GM23248 (cell line): ENCODE data around the gene SPATS2. TPM values are rescaled to one million over a fixed set of nuclear protein-coding genes. Genes with fewer than 3 reads are reported as not detected.

ENCODE experiments used
- DNase-seq: peaks from one replicate; pipeline ENCODE4 v3.0.0-alpha.2; 2015
- H2AFZ ChIP-seq: fragments of 200-600 bp; sonication (generic); 2 replicates; pipeline ENCODE4 v1.6.1; 2016; ENCODE audit warnings: antibody characterized with exemption
- H3F3A ChIP-seq: fragments of 200-600 bp; sonication (generic); 2 replicates; pipeline ENCODE4 v1.6.1; 2016; ENCODE audit warnings: mild to moderate bottlenecking, antibody characterized with exemption, mixed run types; ENCODE audit not compliant: insufficient read depth
- H3K27ac ChIP-seq: fragments of 200-600 bp; sonication (generic); 2 replicates; pipeline ENCODE4 v1.5.1; 2016; ENCODE audit warnings: mild to moderate bottlenecking
- H3K27me3 ChIP-seq: fragments of 200-600 bp; sonication (generic); replicated peaks from 2 replicates; pipeline ENCODE4 v1.6.1; 2016; ENCODE audit warnings: mild to moderate bottlenecking; ENCODE audit not compliant: insufficient read depth
- H3K36me3 ChIP-seq: fragments of 200-600 bp; sonication (generic); 2 replicates; pipeline ENCODE4 v1.6.1; 2016; ENCODE audit warnings: low read depth, mild to moderate bottlenecking
- H3K4me1 ChIP-seq: fragments of 200-600 bp; sonication (generic); 2 replicates; pipeline ENCODE4 v1.6.1; 2016; ENCODE audit warnings: mild to moderate bottlenecking; ENCODE audit not compliant: insufficient read depth
- H3K4me2 ChIP-seq: fragments of 200-600 bp; sonication (generic); one replicate; pipeline ENCODE4 v1.6.1; 2016; ENCODE audit warnings: mild to moderate bottlenecking; ENCODE audit not compliant: unreplicated experiment
- H3K4me3 ChIP-seq: fragments of 200-600 bp; sonication (generic); 2 replicates; pipeline ENCODE4 v1.5.1; 2016; ENCODE audit warnings: mild to moderate bottlenecking
- H3K79me2 ChIP-seq: fragments of 200-600 bp; sonication (generic); 2 replicates; pipeline ENCODE4 v1.6.1; 2016; ENCODE audit warnings: mild to moderate bottlenecking; ENCODE audit not compliant: insufficient read depth
- H3K9ac ChIP-seq: fragments of 200-600 bp; sonication (generic); 2 replicates; pipeline ENCODE4 v1.6.1; 2016; ENCODE audit warnings: mild to moderate bottlenecking
- H3K9me2 ChIP-seq: fragments of 200-600 bp; sonication (generic); 2 replicates; pipeline ENCODE4 v1.6.1; 2016; ENCODE audit warnings: mixed run types, mild to moderate bottlenecking, moderate library complexity; ENCODE audit not compliant: insufficient read depth
- H3K9me3 ChIP-seq: fragments of 200-600 bp; sonication (generic); one replicate; pipeline ENCODE4 v1.6.1; 2017; ENCODE audit warnings: low read depth
- H4K20me1 ChIP-seq: fragments of 200-600 bp; sonication (generic); 2 replicates; pipeline ENCODE4 v1.6.0; 2016; ENCODE audit not compliant: insufficient read depth
- EZH2 ChIP-seq: fragments of 200-600 bp; sonication (generic); IDR thresholded peaks from 2 replicates; pipeline ENCODE4 v1.6.1; 2018; ENCODE audit warnings: antibody characterized with exemption, mild to moderate bottlenecking; ENCODE audit not compliant: insufficient read depth, poor library complexity, severe bottlenecking
- EZH2phosphoT487 ChIP-seq: fragments of 200-600 bp; sonication (generic); IDR thresholded peaks from 2 replicates; pipeline ENCODE4 v1.6.1; 2018; ENCODE audit warnings: antibody characterized with exemption, moderate library complexity, mild to moderate bottlenecking, low read depth; ENCODE audit not compliant: insufficient read depth
- WGBS, 2 experiments: methylation state at CpG; one replicate each; pipeline ENCODE4 v1.1.6; 2015 to 2017; ENCODE audit warnings: low lambda C conversion rate in 2 of 2, low coverage in 1 of 2; ENCODE audit errors: missing lambda C conversion rate in 2 of 2; 5-methylcytosine and 5-hydroxymethylcytosine counted together
- in situ Hi-C: fragments of 300-500 bp; cut with MboI; formaldehyde crosslinking; loops from 2 replicates; pipeline ENCODE4 v1.15.0; 2020
- polyA plus RNA-seq: library from polyadenylated mRNA; unstranded; fragments of >200 nt; fragmentation: Nextera tagmentation; extraction: Ambion mirVana; gene quantifications from 2 replicates; pipeline ENCODE4 v1.2.1, GENCODE V29; 2016
- total RNA-seq: library from RNA; depleted of rRNA; stranded (reverse); fragments of >200 nt; shearing (Covaris generic); gene quantifications from 2 replicates; pipeline ENCODE4 v1.2.3, GENCODE V29; 2014

The SPATS2 gene
- total and polyA plus RNA-seq, 2 experiments from 2014 or later: 22.3 to 25.0 TPM

GRCh38 chr12:49456131-49456679 lies 88.9 kb downstream of the SPATS2 start:
- in situ Hi-C loops: no loop called here
- DNase-seq: no peak
- H3K79me2 ChIP-seq: peaks cover 59% of the 10 kb centered on the region

GRCh38 chr12:49458816-49459215 lies 91.6 kb downstream of the SPATS2 start:
- Histone ChIP-seq H2AFZ (no peak overlapping the region), H3K4me1 (no peaks in the 10 kb centered on the region), H3K27ac (no peak overlapping the region), H3K36me3 (no peaks in the 10 kb centered on the region), H3K4me3 (no peak overlapping the region), H4K20me1 (no peaks in the 10 kb centered on the region), H3K9ac (no peak overlapping the region), H3K4me2 (no peak overlapping the region), H3K9me3 (no peaks in the 10 kb centered on the region), H3K9me2 (no peaks in the 10 kb centered on the region), H3K79me2 (peaks cover 43% of the 10 kb centered on the region), H3F3A (no peaks in the 10 kb centered on the region), H3K27me3 (no peaks in the 10 kb centered on the region)
- in situ Hi-C loops: no loop called here
- WGBS, 2 experiments: 96 to 99% methylated on average over 3 of the region's 3 CpGs
- TF ChIP-seq EZH2 (no peak), EZH2phosphoT487 (no peak)
- no peak for DNase-seq

More at GRCh38 chr12:49456131-49456679, 88.9 kb downstream of the SPATS2 start:
- Histone ChIP-seq H3K4me3 (no peak overlapping the region), H3K9me2 (no peaks in the 10 kb centered on the region), H3K4me1 (no peaks in the 10 kb centered on the region), H3K9me3 (no peaks in the 10 kb centered on the region), H3K36me3 (no peaks in the 10 kb centered on the region), H3K27me3 (no peaks in the 10 kb centered on the region), H3K4me2 (no peak overlapping the region), H4K20me1 (no peaks in the 10 kb centered on the region), H2AFZ (no peak overlapping the region), H3K27ac (no peak overlapping the region), H3K9ac (no peak overlapping the region), H3F3A (no peaks in the 10 kb centered on the region)
- 40 to 43% methylated on average over 2 of the region's 2 CpGs for WGBS, 2 experiments
- TF ChIP-seq EZH2 (no peak), EZH2phosphoT487 (no peak)

- H3K9ac ChIP-seq: no peak overlapping the region
- WGBS, 2 experiments: 89 to 94% methylated on average over 1 of the region's 1 CpG
- no peaks in the 10 kb centered on the region for H4K20me1 ChIP-seq
- no peak overlapping the region for H2AFZ ChIP-seq
- TF ChIP-seq EZH2 (no peak), EZH2phosphoT487 (no peak)
- no peaks in the 10 kb centered on the region for H3K9me3 ChIP-seq
- no peaks in the 10 kb centered on the region for H3K27me3 ChIP-seq
- H3K4me3 ChIP-seq: no peak overlapping the region
- H3K9me2 ChIP-seq: no peaks in the 10 kb centered on the region
- no peak for DNase-seq
- no peak overlapping the region for H3K4me2 ChIP-seq
- peaks cover 26% of the 10 kb centered on the region for H3K79me2 ChIP-seq
- in situ Hi-C loops: no loop called here
- H3K27ac ChIP-seq: no peak overlapping the region
- no peaks in the 10 kb centered on the region for H3F3A ChIP-seq
- H3K36me3 ChIP-seq: no peaks in the 10 kb centered on the region
- no peaks in the 10 kb centered on the region for H3K4me1 ChIP-seq
These were observed 94.0 kb downstream of the SPATS2 start for GRCh38 chr12:49461221-49461620.

GRCh38 chr12:49462083-49462744 lies 95.0 kb downstream of the SPATS2 start:
- H3K9ac ChIP-seq: no peak overlapping the region
- peak; percentile 21 for DNase-seq
- H3K4me2 ChIP-seq: no peak overlapping the region
- TF ChIP-seq EZH2: no peak
- TF ChIP-seq EZH2phosphoT487: no peak
- H3F3A ChIP-seq: no peaks in the 10 kb centered on the region
- H3K27me3 ChIP-seq: no peaks in the 10 kb centered on the region
- in situ Hi-C loops: no loop called here
- H3K4me3 ChIP-seq: no peak overlapping the region
- 0 out of 2 replicates have a peak overlapping the region, but pooled peaks have one; percentile 41 for H2AFZ ChIP-seq
- H3K36me3 ChIP-seq: no peaks in the 10 kb centered on the region
- H3K27ac ChIP-seq: no peak overlapping the region
- WGBS, 2 experiments: 35 to 39% methylated on average over 11 of the region's 11 CpGs
- no peaks in the 10 kb centered on the region for H4K20me1 ChIP-seq
- no peaks in the 10 kb centered on the region for H3K9me2 ChIP-seq
- no peaks in the 10 kb centered on the region for H3K4me1 ChIP-seq
- peaks cover 17% of the 10 kb centered on the region for H3K79me2 ChIP-seq
- no peaks in the 10 kb centered on the region for H3K9me3 ChIP-seq
